KMS-11 (cell line): ENCODE data around the gene CTXN3.

Source experiments
- H2AFZ ChIP-seq: fragments of 200-600 bp; sonication (generic); 2 replicates; pipeline ENCODE4 v1.6.1; 2016; ENCODE audit warnings: antibody characterized with exemption, mixed run types, low read depth
- H3K27ac ChIP-seq: fragments of 200-600 bp; sonication (generic); 2 replicates; pipeline ENCODE4 v1.6.1; 2016; ENCODE audit warnings: mild to moderate bottlenecking, mixed run types
- H3K27me3 ChIP-seq: fragments of 200-600 bp; sonication (generic); 2 replicates; pipeline ENCODE4 v1.6.1; 2017; ENCODE audit warnings: mild to moderate bottlenecking, low read depth, mixed run types, moderate library complexity; ENCODE audit not compliant: insufficient read depth
- H3K36me3 ChIP-seq: fragments of 200-600 bp; sonication (generic); 2 replicates; pipeline ENCODE4 v1.6.1; 2017; ENCODE audit warnings: mild to moderate bottlenecking, mixed run types; ENCODE audit not compliant: insufficient read depth
- H3K4me1 ChIP-seq: fragments of 200-600 bp; sonication (generic); 2 replicates; pipeline ENCODE4 v1.6.1; 2016; ENCODE audit warnings: mild to moderate bottlenecking, low read depth, mixed run types; ENCODE audit not compliant: poor library complexity, severe bottlenecking
- H3K4me2 ChIP-seq: fragments of 200-600 bp; sonication (generic); 2 replicates; pipeline ENCODE4 v1.7.0; 2016; ENCODE audit warnings: mild to moderate bottlenecking, mixed run types
- H3K4me3 ChIP-seq: fragments of 200-600 bp; sonication (generic); IDR thresholded peaks from 2 replicates; pipeline ENCODE4 v1.6.1; 2017; ENCODE audit warnings: low read depth, low read length, mixed read lengths; ENCODE audit not compliant: insufficient read depth
- H3K79me2 ChIP-seq: fragments of 200-600 bp; sonication (generic); 2 replicates; pipeline ENCODE4 v1.6.1; 2016; ENCODE audit warnings: low read depth, mixed run types; ENCODE audit not compliant: insufficient read depth
- H3K9ac ChIP-seq: fragments of 200-600 bp; sonication (generic); 2 replicates; pipeline ENCODE4 v1.6.1; 2016; ENCODE audit warnings: mild to moderate bottlenecking, mixed run types
- H4K20me1 ChIP-seq: fragments of 200-600 bp; sonication (generic); 2 replicates; pipeline ENCODE4 v1.6.1; 2016; ENCODE audit warnings: mild to moderate bottlenecking, mixed run types; ENCODE audit not compliant: insufficient read depth
- TF ChIP-seq, protein P1 (sequence below): fragments of 200-600 bp; sonication (generic); conservative IDR thresholded peaks from 2 replicates; pipeline ENCODE4 v1.6.1; 2017; ENCODE audit warnings: low read depth, mild to moderate bottlenecking, antibody characterized with exemption, low read length, moderate library complexity, mixed read lengths

Gene CTXN3

DNA sequence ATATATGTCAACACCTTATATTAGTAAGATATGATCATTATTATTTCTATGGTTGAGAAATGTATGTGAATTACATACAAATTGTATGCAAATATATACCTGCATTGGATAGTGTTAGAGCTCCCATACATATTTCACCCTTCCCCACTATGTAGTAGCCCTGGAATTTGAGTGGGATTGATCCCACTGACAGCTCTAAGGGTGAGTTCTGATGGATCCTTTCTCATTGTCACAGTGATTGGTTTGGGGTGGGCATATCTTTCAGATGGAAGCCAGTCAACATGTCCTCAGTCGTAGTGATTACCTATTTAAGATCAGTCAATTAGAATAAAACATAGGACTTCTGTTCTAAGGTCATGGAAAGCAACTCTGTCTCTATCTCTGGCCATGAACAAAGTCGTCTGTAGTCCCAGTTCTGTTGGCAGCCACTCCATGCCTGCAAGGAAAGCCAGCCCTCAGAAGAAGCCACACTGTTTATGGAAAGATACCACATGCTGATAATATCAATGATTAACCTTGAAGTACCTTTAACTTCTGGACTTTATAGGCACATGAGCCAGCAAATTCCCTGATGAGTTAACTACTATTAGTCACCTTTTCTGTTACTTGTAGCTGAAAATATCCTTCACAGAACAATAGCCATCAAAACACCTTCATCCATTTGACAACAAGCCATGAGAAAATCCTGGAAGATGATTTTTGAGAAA, 49.2 kb downstream of the CTXN3 start:
- Histone ChIP-seq H3K27ac (no peak overlapping the region), H2AFZ (no peak overlapping the region), H3K4me2 (no peak overlapping the region), H3K79me2 (no peaks in the 10 kb centered on the region), H3K4me1 (peaks cover 17% of the 10 kb centered on the region), H3K4me3 (no peak overlapping the region), H3K27me3 (no peaks in the 10 kb centered on the region), H3K9ac (no peak overlapping the region), H4K20me1 (no peaks in the 10 kb centered on the region), H3K36me3 (no peaks in the 10 kb centered on the region)
- TF ChIP-seq, protein P1, sequence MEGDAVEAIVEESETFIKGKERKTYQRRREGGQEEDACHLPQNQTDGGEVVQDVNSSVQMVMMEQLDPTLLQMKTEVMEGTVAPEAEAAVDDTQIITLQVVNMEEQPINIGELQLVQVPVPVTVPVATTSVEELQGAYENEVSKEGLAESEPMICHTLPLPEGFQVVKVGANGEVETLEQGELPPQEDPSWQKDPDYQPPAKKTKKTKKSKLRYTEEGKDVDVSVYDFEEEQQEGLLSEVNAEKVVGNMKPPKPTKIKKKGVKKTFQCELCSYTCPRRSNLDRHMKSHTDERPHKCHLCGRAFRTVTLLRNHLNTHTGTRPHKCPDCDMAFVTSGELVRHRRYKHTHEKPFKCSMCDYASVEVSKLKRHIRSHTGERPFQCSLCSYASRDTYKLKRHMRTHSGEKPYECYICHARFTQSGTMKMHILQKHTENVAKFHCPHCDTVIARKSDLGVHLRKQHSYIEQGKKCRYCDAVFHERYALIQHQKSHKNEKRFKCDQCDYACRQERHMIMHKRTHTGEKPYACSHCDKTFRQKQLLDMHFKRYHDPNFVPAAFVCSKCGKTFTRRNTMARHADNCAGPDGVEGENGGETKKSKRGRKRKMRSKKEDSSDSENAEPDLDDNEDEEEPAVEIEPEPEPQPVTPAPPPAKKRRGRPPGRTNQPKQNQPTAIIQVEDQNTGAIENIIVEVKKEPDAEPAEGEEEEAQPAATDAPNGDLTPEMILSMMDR = no peak

DNA sequence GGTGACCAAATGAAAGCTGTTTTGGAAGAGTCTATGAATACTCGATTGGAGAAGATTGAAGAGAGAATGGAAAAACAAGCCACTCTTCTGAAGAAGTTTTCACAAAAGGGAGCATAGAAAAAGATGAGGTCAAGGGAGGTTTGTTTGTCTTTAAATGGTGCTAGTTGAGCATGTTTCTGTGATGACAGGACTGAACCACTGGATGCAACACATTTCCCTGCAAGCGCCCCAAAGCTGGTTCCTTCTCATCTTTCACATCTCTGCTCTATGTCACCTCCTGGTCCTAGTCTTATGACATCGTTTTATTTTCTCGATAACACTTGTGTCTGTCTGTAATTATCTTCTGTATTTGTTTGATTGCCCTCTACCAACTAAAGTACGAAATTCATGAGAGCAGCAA, 50.5 kb downstream of the CTXN3 start:
- Histone ChIP-seq H3K36me3 (no peaks in the 10 kb centered on the region), H3K4me2 (no peak overlapping the region), H3K27me3 (no peaks in the 10 kb centered on the region), H3K27ac (no peak overlapping the region), H3K9ac (no peak overlapping the region), H3K4me1 (peaks cover 12% of the 10 kb centered on the region), H3K79me2 (no peaks in the 10 kb centered on the region), H2AFZ (no peak overlapping the region), H3K4me3 (no peak overlapping the region), H4K20me1 (no peaks in the 10 kb centered on the region)
- TF ChIP-seq, protein P1 = no peak

DNA sequence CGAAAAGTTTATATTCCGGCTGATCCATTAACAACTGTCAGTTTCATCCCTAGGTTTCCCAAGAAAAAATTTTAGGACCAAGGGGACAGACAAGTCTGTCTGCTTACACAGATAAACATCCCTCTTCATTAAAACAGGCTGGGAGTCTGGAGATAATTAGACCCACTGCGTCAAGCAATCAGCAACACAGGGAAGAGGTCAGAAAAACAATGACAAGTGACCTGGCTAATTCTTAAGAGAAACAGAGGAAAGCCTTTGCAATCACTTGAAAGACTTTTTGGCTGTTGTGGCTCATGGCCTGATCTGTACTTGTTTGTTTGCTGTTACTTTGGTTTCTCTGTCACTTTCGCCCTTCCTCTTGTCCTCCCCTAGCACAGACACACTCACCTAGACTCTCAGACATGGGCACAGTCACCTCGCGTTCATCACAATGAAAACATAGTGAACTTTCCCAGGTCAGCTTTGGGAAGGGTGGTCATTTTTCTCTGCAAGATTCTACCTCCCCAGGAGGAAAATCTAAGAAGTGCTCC, 51.4 kb downstream of the CTXN3 start:
- Histone ChIP-seq H3K27me3 (no peaks in the 10 kb centered on the region), H3K4me2 (no peak overlapping the region), H3K9ac (no peak overlapping the region), H3K36me3 (no peaks in the 10 kb centered on the region), H2AFZ (no peak overlapping the region), H3K79me2 (no peaks in the 10 kb centered on the region), H4K20me1 (no peaks in the 10 kb centered on the region), H3K4me1 (peaks cover 3% of the 10 kb centered on the region), H3K27ac (no peak overlapping the region), H3K4me3 (no peak overlapping the region)
- TF ChIP-seq, protein P1 = no peak

DNA sequence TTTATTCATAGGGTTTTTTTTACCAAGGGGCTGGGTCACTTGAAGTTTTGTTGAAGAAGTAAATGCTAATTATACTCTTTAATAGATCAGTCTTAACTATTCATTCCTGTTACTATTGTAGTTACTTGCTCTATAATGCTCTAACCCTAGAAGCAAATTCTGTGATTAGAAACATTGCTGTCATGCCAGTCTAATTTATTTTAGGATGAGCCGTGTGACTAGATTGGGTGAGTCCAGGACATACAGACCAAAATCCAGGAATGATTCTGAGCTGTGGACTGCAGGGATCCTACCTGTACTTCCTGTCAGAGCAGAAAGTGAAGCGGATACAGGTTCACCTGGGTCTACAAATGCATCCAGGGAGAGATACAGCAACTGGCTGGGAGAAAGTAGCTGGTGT, 53.6 kb downstream of the CTXN3 start:
- Histone ChIP-seq H3K4me2 (no peak overlapping the region), H3K9ac (no peak overlapping the region), H3K27ac (no peak overlapping the region)

More for the DNA sequence above, 53.6 kb downstream of the CTXN3 start:
- Histone ChIP-seq H3K79me2 (no peaks in the 10 kb centered on the region), H2AFZ (no peak overlapping the region), H3K27me3 (no peaks in the 10 kb centered on the region), H4K20me1 (no peaks in the 10 kb centered on the region), H3K36me3 (no peaks in the 10 kb centered on the region), H3K4me1 (no peaks in the 10 kb centered on the region), H3K4me3 (no peak overlapping the region)
- TF ChIP-seq, protein P1 = no peak
